GM12878 (cell line): ENCODE data around the gene IQGAP2.

Source experiments
- CBX5 ChIP-seq: sonication (generic); IDR thresholded peaks from 2 replicates; pipeline ENCODE4 v1.6.1; 2016; ENCODE audit warnings: low read depth, moderate library complexity, mild to moderate bottlenecking, inconsistent platforms
- CREM ChIP-seq: IDR thresholded peaks from 2 replicates; pipeline ENCODE4 v1.6.1; 2014; ENCODE audit warnings: antibody characterized with exemption, low read depth
- EZH2 ChIP-seq: IDR thresholded peaks from 2 replicates; pipeline ENCODE4 v1.6.1; 2012; ENCODE audit warnings: low read depth, mild to moderate bottlenecking, control low read depth, inconsistent platforms, low read length, borderline replicate concordance; ENCODE audit not compliant: control insufficient read depth
- LARP7 ChIP-seq: fragments of 450-650 bp; IDR thresholded peaks from 2 replicates; pipeline ENCODE4 v1.6.1; 2017; ENCODE audit warnings: mild to moderate bottlenecking
- POLR2A ChIP-seq: IDR thresholded peaks from 2 replicates; pipeline ENCODE4 v1.6.1; 2011; ENCODE audit warnings: low read depth, mild to moderate bottlenecking, low read length
- POLR2AphosphoS5 ChIP-seq: IDR thresholded peaks from 2 replicates; pipeline ENCODE4 v1.6.1; 2011; ENCODE audit warnings: mild to moderate bottlenecking, low read length, inconsistent platforms
- TAF1 ChIP-seq: IDR thresholded peaks from 2 replicates; pipeline ENCODE4 v1.6.1; 2011; ENCODE audit warnings: mild to moderate bottlenecking, low read depth, low read length, borderline replicate concordance
- ZZZ3 ChIP-seq: IDR thresholded peaks from 2 replicates; pipeline ENCODE4 v1.6.1; 2011; ENCODE audit warnings: low read depth; ENCODE audit not compliant: control insufficient read depth, insufficient read length
- TF ChIP-seq, protein P1 (sequence below), 3 experiments: IDR thresholded peaks in 2 of 3; conservative IDR thresholded peaks in 1 of 3; 2 replicates each; pipeline ENCODE4 v1.5.1; 2011; ENCODE audit warnings: low read depth in 3 of 3, low read length in 3 of 3, mild to moderate bottlenecking in 3 of 3, control low read depth in 2 of 3, moderate library complexity in 2 of 3, inconsistent platforms in 1 of 3, mixed read lengths in 1 of 3; ENCODE audit not compliant: control insufficient read depth in 2 of 3, insufficient read depth in 1 of 3; ENCODE audit errors: extremely low read depth in 1 of 3
- TF ChIP-seq, protein P2 (sequence below): IDR thresholded peaks from 2 replicates; pipeline ENCODE4 v1.6.1; 2012; ENCODE audit warnings: low read length, inconsistent platforms
- TF ChIP-seq, protein P3 (sequence below): fragments of 450-650 bp; IDR thresholded peaks from 2 replicates; pipeline ENCODE4 v1.6.1; 2017; ENCODE audit warnings: mild to moderate bottlenecking
- TF ChIP-seq, protein P4 (sequence below): fragments of 450-650 bp; conservative IDR thresholded peaks from 2 replicates; pipeline ENCODE4 v1.6.1; 2017; ENCODE audit warnings: mild to moderate bottlenecking, moderate library complexity
- TF ChIP-seq, protein P5 (sequence below): fragments of 450-650 bp; IDR thresholded peaks from 2 replicates; pipeline ENCODE4 v1.6.1; 2016; ENCODE audit warnings: mild to moderate bottlenecking
- TF ChIP-seq, protein P6 (sequence below): IDR thresholded peaks from 2 replicates; pipeline ENCODE4 v1.6.1; 2012; ENCODE audit warnings: mild to moderate bottlenecking, low read depth, low read length

DNA sequence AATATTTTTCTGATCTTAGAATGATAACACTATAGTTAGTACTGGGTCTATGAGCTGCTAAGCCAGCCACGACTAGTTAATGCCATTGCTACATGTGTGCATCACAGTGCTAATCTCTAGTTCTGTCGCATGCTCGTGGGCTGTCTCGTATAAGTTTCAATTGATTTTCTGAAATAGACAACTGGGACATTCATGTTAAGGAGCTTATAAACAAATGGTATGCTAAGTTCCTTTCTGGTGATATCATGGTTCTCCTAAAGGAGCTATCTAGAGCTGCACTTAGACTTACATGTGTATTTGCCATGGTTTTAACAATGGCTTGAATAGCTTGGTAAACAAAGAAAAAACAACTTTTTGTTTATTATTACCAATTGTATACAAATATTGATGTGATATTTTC is 173.9 kb downstream of the IQGAP2 start:
- TF ChIP-seq, protein P1, sequence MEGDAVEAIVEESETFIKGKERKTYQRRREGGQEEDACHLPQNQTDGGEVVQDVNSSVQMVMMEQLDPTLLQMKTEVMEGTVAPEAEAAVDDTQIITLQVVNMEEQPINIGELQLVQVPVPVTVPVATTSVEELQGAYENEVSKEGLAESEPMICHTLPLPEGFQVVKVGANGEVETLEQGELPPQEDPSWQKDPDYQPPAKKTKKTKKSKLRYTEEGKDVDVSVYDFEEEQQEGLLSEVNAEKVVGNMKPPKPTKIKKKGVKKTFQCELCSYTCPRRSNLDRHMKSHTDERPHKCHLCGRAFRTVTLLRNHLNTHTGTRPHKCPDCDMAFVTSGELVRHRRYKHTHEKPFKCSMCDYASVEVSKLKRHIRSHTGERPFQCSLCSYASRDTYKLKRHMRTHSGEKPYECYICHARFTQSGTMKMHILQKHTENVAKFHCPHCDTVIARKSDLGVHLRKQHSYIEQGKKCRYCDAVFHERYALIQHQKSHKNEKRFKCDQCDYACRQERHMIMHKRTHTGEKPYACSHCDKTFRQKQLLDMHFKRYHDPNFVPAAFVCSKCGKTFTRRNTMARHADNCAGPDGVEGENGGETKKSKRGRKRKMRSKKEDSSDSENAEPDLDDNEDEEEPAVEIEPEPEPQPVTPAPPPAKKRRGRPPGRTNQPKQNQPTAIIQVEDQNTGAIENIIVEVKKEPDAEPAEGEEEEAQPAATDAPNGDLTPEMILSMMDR (IDR thresholded peaks at IDR 0.05 in 2 of 3, conservative IDR thresholded peaks at IDR 0.05 in 1 of 3; ENCODE audit: control insufficient read depth in 2 of 3, extremely low read depth in 1 of 3, insufficient read depth in 1 of 3, low read depth in 3 of 3, low read length in 3 of 3), result no peak
- TF ChIP-seq POLR2A, result no peak
- no peak for TF ChIP-seq LARP7
- no peak for TF ChIP-seq POLR2AphosphoS5
- no peak for TF ChIP-seq CREM
- TF ChIP-seq, protein P2, sequence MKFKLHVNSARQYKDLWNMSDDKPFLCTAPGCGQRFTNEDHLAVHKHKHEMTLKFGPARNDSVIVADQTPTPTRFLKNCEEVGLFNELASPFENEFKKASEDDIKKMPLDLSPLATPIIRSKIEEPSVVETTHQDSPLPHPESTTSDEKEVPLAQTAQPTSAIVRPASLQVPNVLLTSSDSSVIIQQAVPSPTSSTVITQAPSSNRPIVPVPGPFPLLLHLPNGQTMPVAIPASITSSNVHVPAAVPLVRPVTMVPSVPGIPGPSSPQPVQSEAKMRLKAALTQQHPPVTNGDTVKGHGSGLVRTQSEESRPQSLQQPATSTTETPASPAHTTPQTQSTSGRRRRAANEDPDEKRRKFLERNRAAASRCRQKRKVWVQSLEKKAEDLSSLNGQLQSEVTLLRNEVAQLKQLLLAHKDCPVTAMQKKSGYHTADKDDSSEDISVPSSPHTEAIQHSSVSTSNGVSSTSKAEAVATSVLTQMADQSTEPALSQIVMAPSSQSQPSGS, result no peak
- TF ChIP-seq, protein P3, sequence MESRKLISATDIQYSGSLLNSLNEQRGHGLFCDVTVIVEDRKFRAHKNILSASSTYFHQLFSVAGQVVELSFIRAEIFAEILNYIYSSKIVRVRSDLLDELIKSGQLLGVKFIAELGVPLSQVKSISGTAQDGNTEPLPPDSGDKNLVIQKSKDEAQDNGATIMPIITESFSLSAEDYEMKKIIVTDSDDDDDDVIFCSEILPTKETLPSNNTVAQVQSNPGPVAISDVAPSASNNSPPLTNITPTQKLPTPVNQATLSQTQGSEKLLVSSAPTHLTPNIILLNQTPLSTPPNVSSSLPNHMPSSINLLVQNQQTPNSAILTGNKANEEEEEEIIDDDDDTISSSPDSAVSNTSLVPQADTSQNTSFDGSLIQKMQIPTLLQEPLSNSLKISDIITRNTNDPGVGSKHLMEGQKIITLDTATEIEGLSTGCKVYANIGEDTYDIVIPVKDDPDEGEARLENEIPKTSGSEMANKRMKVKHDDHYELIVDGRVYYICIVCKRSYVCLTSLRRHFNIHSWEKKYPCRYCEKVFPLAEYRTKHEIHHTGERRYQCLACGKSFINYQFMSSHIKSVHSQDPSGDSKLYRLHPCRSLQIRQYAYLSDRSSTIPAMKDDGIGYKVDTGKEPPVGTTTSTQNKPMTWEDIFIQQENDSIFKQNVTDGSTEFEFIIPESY, result no peak
- TF ChIP-seq, protein P4, sequence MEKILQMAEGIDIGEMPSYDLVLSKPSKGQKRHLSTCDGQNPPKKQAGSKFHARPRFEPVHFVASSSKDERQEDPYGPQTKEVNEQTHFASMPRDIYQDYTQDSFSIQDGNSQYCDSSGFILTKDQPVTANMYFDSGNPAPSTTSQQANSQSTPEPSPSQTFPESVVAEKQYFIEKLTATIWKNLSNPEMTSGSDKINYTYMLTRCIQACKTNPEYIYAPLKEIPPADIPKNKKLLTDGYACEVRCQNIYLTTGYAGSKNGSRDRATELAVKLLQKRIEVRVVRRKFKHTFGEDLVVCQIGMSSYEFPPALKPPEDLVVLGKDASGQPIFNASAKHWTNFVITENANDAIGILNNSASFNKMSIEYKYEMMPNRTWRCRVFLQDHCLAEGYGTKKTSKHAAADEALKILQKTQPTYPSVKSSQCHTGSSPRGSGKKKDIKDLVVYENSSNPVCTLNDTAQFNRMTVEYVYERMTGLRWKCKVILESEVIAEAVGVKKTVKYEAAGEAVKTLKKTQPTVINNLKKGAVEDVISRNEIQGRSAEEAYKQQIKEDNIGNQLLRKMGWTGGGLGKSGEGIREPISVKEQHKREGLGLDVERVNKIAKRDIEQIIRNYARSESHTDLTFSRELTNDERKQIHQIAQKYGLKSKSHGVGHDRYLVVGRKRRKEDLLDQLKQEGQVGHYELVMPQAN, result no peak
- TF ChIP-seq EZH2, result no peak
- no peak for TF ChIP-seq CBX5
- TF ChIP-seq, protein P5, sequence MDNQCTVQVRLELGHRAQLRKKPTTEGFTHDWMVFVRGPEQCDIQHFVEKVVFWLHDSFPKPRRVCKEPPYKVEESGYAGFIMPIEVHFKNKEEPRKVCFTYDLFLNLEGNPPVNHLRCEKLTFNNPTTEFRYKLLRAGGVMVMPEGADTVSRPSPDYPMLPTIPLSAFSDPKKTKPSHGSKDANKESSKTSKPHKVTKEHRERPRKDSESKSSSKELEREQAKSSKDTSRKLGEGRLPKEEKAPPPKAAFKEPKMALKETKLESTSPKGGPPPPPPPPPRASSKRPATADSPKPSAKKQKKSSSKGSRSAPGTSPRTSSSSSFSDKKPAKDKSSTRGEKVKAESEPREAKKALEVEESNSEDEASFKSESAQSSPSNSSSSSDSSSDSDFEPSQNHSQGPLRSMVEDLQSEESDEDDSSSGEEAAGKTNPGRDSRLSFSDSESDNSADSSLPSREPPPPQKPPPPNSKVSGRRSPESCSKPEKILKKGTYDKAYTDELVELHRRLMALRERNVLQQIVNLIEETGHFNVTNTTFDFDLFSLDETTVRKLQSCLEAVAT, result no peak
- TF ChIP-seq, protein P6, sequence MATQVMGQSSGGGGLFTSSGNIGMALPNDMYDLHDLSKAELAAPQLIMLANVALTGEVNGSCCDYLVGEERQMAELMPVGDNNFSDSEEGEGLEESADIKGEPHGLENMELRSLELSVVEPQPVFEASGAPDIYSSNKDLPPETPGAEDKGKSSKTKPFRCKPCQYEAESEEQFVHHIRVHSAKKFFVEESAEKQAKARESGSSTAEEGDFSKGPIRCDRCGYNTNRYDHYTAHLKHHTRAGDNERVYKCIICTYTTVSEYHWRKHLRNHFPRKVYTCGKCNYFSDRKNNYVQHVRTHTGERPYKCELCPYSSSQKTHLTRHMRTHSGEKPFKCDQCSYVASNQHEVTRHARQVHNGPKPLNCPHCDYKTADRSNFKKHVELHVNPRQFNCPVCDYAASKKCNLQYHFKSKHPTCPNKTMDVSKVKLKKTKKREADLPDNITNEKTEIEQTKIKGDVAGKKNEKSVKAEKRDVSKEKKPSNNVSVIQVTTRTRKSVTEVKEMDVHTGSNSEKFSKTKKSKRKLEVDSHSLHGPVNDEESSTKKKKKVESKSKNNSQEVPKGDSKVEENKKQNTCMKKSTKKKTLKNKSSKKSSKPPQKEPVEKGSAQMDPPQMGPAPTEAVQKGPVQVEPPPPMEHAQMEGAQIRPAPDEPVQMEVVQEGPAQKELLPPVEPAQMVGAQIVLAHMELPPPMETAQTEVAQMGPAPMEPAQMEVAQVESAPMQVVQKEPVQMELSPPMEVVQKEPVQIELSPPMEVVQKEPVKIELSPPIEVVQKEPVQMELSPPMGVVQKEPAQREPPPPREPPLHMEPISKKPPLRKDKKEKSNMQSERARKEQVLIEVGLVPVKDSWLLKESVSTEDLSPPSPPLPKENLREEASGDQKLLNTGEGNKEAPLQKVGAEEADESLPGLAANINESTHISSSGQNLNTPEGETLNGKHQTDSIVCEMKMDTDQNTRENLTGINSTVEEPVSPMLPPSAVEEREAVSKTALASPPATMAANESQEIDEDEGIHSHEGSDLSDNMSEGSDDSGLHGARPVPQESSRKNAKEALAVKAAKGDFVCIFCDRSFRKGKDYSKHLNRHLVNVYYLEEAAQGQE, result no peak
- no peak for TF ChIP-seq TAF1
- TF ChIP-seq ZZZ3, result no peak
